Measurements from ENCODE around the gene SGSM2. TPM values are rescaled to one million over a fixed set of nuclear protein-coding genes. Genes with fewer than 3 reads are reported as not detected.

The SGSM2 gene
- polyA plus RNA-seq, 1 donor from 2014 or later: 8.0 TPM

GRCh38 chr17:2319051-2319450, 18.2 kb upstream of the SGSM2 start:
- Mint-ChIP-seq H3K27ac (peak overlapping the region in 1 of 3 donors; percentile 71), H3K9me3 (no peaks in the 10 kb centered on the region), H3K27me3 (no peaks in the 10 kb centered on the region), H3K4me1 (peaks cover 0 to 2% (median 0%) of the 10 kb centered on the region in 3 donors), H3K36me3 (peaks cover 10% of the 10 kb centered on the region), H3K4me3 (no peak overlapping the region)

- H3K4me3 Mint-ChIP-seq: no peak overlapping the region
- no peaks in the 10 kb centered on the region for H3K9me3 Mint-ChIP-seq
- H3K36me3 Mint-ChIP-seq: peaks cover 10% of the 10 kb centered on the region
- H3K27me3 Mint-ChIP-seq: no peaks in the 10 kb centered on the region
- H3K4me1 Mint-ChIP-seq: no peaks in the 10 kb centered on the region
- no peak overlapping the region for H3K27ac Mint-ChIP-seq
Observed at GRCh38 chr17:2321399-2321798, 15.9 kb upstream of the SGSM2 start.

GRCh38 chr17:2323629-2324314, 13.5 kb upstream of the SGSM2 start:
- Mint-ChIP-seq H3K27me3 (no peaks in the 10 kb centered on the region), H3K4me3 (no peak overlapping the region), H3K4me1 (peaks cover 0 to 2% (median 0%) of the 10 kb centered on the region in 3 donors), H3K27ac (no peak overlapping the region), H3K36me3 (peaks cover 9% of the 10 kb centered on the region), H3K9me3 (no peaks in the 10 kb centered on the region)

- H3K27ac Mint-ChIP-seq: no peak overlapping the region
- peaks cover 1% of the 10 kb centered on the region for H3K36me3 Mint-ChIP-seq
- H3K4me3 Mint-ChIP-seq: no peak overlapping the region
Observed at GRCh38 chr17:2331303-2331702, 6.0 kb upstream of the SGSM2 start.

GRCh38 chr17:2335726-2336214, 1.5 kb upstream of the SGSM2 start:
- H3K36me3 Mint-ChIP-seq: peaks cover 1% of the 10 kb centered on the region
- peak overlapping the region; percentile 92 to 99 (median 98) for H3K4me3 Mint-ChIP-seq
- H3K27me3 Mint-ChIP-seq: no peaks in the 10 kb centered on the region
- peak overlapping the region; percentile 85 to 95 (median 94) for H3K27ac Mint-ChIP-seq
- no peaks in the 10 kb centered on the region for H3K9me3 Mint-ChIP-seq
- H3K4me1 Mint-ChIP-seq: peaks cover 13 to 23% (median 17%) of the 10 kb centered on the region in 3 donors

More at GRCh38 chr17:2331303-2331702, 6.0 kb upstream of the SGSM2 start:
- no peaks in the 10 kb centered on the region for H3K9me3 Mint-ChIP-seq
- peaks cover 11 to 20% (median 13%) of the 10 kb centered on the region in 3 donors for H3K4me1 Mint-ChIP-seq
- H3K27me3 Mint-ChIP-seq: no peaks in the 10 kb centered on the region

- Mint-ChIP-seq H3K4me3 (peak within 1 kb of the TSS; percentile 92 to 99 (median 98)), H3K4me1 (peaks cover 13 to 23% (median 17%) of the 10 kb centered on the region in 3 donors), H3K36me3 (peaks cover 1% of the 10 kb centered on the region), H3K9me3 (no peaks in the 10 kb centered on the region), H3K27ac (peak within 1 kb of the TSS; percentile 85 to 95 (median 94)), H3K27me3 (no peaks in the 10 kb centered on the region)
Observed at GRCh38 chr17:2336215-2336851, 968 bp upstream of the SGSM2 start, which contains the start of gene TSR1. Gene TSR1, minus strand, starts transcription at chr17:2336457. Its CDS starts 30 bp downstream, at chr17:2336427.

GRCh38 chr17:2337544-2338314, 428 bp downstream of the SGSM2 start:
- H3K27me3 Mint-ChIP-seq: no peaks in the 10 kb centered on the region
- peaks cover 14 to 23% (median 17%) of the 10 kb centered on the region in 3 donors for H3K4me1 Mint-ChIP-seq
- peak overlapping the region in 2 of 3 donors; percentile 56 to 93 for H3K27ac Mint-ChIP-seq
- H3K4me3 Mint-ChIP-seq: peak overlapping the region; percentile 91 to 97 (median 96)
- peaks cover 1% of the 10 kb centered on the region for H3K36me3 Mint-ChIP-seq
- H3K9me3 Mint-ChIP-seq: no peaks in the 10 kb centered on the region

GRCh38 chr17:2338315-2338657, 985 bp downstream of the SGSM2 start:
- peaks cover 1% of the 10 kb centered on the region for H3K36me3 Mint-ChIP-seq
- H3K4me3 Mint-ChIP-seq: peak overlapping the region; percentile 81 to 96 (median 93)
- H3K9me3 Mint-ChIP-seq: no peaks in the 10 kb centered on the region
- H3K27ac Mint-ChIP-seq: peak overlapping the region; percentile 56 to 93 (median 71)
- H3K4me1 Mint-ChIP-seq: peaks cover 14 to 23% (median 17%) of the 10 kb centered on the region in 3 donors
- H3K27me3 Mint-ChIP-seq: no peaks in the 10 kb centered on the region

GRCh38 chr17:2343421-2343820, 6.1 kb downstream of the SGSM2 start:
- Mint-ChIP-seq H3K36me3 (peaks cover 3% of the 10 kb centered on the region), H3K9me3 (no peaks in the 10 kb centered on the region), H3K4me3 (peak overlapping the region in 1 of 4 donors; percentile 35), H3K4me1 (peaks cover 3 to 4% (median 3%) of the 10 kb centered on the region in 3 donors), H3K27me3 (no peaks in the 10 kb centered on the region), H3K27ac (no peak overlapping the region)

GRCh38 chr17:2344528-2344927, 7.2 kb downstream of the SGSM2 start:
- Mint-ChIP-seq H3K27ac (no peak overlapping the region), H3K4me1 (peaks cover 1 to 4% (median 2%) of the 10 kb centered on the region in 3 donors), H3K4me3 (no peak overlapping the region), H3K9me3 (no peaks in the 10 kb centered on the region), H3K36me3 (peaks cover 4% of the 10 kb centered on the region), H3K27me3 (no peaks in the 10 kb centered on the region)

- Mint-ChIP-seq H3K4me1 (peaks cover 0 to 3% (median 1%) of the 10 kb centered on the region in 3 donors), H3K4me3 (no peak overlapping the region), H3K27me3 (no peaks in the 10 kb centered on the region), H3K9me3 (no peaks in the 10 kb centered on the region), H3K36me3 (peaks cover 6% of the 10 kb centered on the region), H3K27ac (peak overlapping the region in 1 of 3 donors; percentile 73)
Observed at GRCh38 chr17:2346475-2346874, 9.2 kb downstream of the SGSM2 start.

GRCh38 chr17:2347805-2348685, 10.7 kb downstream of the SGSM2 start:
- Mint-ChIP-seq H3K4me1 (peaks cover 0 to 3% (median 2%) of the 10 kb centered on the region in 3 donors), H3K27ac (no peak overlapping the region), H3K36me3 (peaks cover 6% of the 10 kb centered on the region), H3K9me3 (no peaks in the 10 kb centered on the region), H3K4me3 (no peak overlapping the region), H3K27me3 (no peaks in the 10 kb centered on the region)

- no peaks in the 10 kb centered on the region for H3K9me3 Mint-ChIP-seq
- no peak overlapping the region for H3K27ac Mint-ChIP-seq
- no peak overlapping the region for H3K4me3 Mint-ChIP-seq
- H3K36me3 Mint-ChIP-seq: peaks cover 4% of the 10 kb centered on the region
- peaks cover 0 to 9% (median 6%) of the 10 kb centered on the region in 3 donors for H3K4me1 Mint-ChIP-seq
- no peaks in the 10 kb centered on the region for H3K27me3 Mint-ChIP-seq
Observed at GRCh38 chr17:2351269-2351668, 14.0 kb downstream of the SGSM2 start.

GRCh38 chr17:2354311-2354710, 17.0 kb downstream of the SGSM2 start:
- Mint-ChIP-seq H3K36me3 (peaks cover 2% of the 10 kb centered on the region), H3K9me3 (no peaks in the 10 kb centered on the region), H3K27ac (no peak overlapping the region), H3K27me3 (no peaks in the 10 kb centered on the region), H3K4me1 (peaks cover 0 to 8% (median 6%) of the 10 kb centered on the region in 3 donors), H3K4me3 (no peak overlapping the region)

All from IgD-negative memory B cell (primary cell).